ENCODE results near the gene CADPS.

Gene CADPS

DNA sequence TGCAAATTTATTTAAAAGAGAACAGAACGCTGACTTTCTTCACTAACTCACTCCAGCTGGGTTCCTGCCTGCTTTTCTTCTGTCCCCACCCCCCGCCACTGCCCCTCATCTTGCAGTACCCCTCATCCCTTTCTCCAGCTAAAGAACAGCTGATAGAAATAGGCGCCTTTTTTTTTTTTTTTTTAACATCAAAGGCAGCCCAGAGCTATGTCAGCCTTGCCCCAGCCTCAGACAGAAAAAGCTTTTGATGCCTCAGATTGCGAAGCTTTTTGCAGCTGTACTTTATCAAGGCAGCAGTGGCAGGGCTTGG, 1.8 kb downstream of the CADPS start:
- DNase-seq, result no peak

DNA sequence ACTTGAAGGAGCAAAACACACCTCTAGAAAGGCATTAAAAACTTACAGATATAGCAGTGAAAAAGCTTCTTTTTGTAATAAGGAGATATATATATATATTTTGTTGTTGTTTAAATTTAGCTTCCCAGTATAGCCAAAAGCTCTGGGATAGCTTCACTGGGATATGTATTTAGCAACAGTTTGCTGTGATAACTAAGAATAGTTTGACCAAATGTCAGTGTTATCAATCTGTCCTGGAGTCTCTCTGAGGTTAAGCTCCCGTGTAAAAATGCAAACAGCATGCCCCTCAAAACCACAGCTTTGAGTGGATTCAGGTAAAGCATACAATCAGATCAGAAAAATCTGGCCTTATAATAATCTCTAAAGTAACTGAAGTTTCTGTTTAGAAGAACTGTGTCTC, 2.9 kb downstream of the CADPS start:
- no peak for DNase-seq

DNA sequence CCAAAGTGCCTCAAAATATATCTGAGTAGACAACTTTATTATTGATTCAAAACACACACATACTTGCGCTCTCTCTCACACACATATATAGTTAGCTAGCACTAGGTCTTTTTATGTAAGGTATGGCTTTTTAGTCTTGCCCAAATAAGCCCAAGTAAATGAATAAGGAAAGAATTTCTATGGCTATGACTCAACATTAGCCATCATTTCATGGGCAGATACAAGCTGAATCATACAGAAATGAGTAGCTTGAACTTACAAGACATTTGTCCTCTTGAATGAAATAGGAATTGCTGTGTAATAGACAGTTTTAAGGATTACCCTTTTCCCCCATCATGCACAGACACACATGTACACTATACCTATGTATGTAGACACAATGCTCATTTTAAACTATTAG, 4.9 kb downstream of the CADPS start:
- DNase-seq, result no peak

GRCh38 chr3:62863648-62864047, 11.6 kb downstream of the CADPS start:
- no peak for DNase-seq

GRCh38 chr3:62859203-62859791, 15.9 kb downstream of the CADPS start:
- DNase-seq, result no peak

GRCh38 chr3:62845996-62846395, 29.2 kb downstream of the CADPS start:
- no peak for DNase-seq

GRCh38 chr3:62843508-62843907, 31.7 kb downstream of the CADPS start:
- no peak for DNase-seq

DNA sequence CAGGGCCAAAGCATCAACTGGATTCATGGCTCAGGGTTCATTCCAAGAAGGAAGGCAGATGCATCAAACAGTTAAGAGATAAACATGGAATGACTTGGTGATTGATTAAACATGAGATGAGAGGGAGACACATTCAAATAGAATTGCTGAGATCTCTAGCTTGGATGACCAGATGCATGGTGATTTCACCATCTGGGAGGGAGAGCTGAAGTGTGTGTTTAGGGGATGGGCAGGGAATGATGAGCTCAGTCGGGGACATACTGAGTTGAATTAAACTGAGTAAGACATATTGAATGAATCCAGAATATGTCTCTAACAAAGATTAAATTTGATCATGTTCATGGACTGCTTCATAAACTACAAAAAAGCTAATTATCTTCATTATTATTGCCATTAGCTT, 35.5 kb downstream of the CADPS start:
- no peak for DNase-seq

GRCh38 chr3:62837145-62837787, 38.0 kb downstream of the CADPS start:
- no peak for DNase-seq

GRCh38 chr3:62835554-62836236, 39.5 kb downstream of the CADPS start:
- no peak for DNase-seq

- no peak for DNase-seq
These were observed 41.7 kb downstream of the CADPS start for GRCh38 chr3:62833538-62833937.

GRCh38 chr3:62832553-62832952, 42.7 kb downstream of the CADPS start:
- no peak for DNase-seq

- no peak for DNase-seq
These were observed 44.4 kb downstream of the CADPS start for GRCh38 chr3:62830727-62831322.

DNA sequence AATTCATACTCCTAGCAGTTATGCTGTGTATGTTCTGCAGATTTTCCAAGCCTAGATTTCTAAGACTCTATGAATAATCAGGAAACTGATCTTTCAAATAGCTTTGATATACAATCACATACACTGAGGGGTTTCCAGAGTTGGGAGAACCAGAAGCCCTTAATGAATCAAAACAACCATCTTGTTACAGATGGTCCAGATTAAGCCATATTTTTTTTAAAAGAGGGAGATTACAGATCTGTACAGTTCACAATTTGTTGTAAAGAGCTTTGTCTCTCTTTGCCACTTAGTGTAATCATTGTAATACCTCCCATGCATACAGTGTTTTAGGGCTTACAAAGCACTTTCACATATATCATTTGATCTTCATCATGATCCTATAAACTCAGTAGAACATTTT, 47.7 kb downstream of the CADPS start:
- DNase-seq, result no peak

- DNase-seq, result no peak
These were observed 50.1 kb downstream of the CADPS start for GRCh38 chr3:62824965-62825592.

DNA sequence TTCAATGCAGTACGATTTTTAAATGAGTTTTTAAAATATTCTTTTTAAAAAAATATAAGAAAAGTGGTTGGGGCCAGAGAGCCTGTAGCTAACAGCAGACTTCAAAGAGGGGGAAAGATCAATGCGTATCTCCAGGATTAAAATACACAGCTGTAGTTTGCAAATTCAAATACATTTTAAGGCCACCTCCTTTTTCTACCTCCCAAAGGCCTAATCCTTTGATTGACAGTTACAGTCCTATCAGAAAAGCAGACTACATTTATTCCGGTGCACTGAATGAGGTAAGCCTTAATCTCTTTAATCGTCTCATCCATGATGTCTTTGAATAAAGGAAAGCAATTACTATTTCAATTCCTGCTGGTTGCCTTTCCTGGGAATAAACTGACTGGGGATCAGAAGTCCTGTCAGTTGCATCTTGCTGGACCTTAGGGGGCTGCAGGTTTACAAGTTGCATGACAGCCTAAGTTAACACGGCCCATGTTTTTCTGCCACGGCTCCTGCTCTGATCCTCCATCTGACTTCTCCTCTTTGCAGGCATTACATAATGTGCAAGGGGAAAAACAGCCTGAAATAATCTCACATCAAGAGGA, 51.7 kb downstream of the CADPS start:
- no peak for DNase-seq

DNA sequence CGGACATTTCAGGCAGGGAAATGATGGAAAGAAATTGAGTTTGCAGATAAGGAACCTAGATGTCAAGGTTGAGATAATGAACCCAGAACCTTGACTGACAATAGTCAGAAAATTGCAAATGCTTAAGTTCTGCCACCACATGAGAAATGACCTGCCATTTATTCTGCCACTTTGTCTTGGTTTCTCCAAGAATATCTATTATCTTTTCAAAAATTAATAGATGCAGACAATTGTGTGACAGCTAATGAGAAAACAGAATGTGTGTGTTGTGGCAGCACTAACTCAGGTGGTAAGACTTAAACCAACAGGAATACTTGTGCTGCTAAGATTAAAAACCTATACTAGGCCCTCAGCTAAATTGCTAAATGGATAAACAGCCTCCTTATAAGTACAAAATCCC, 52.3 kb downstream of the CADPS start:
- DNase-seq, result no peak

DNA sequence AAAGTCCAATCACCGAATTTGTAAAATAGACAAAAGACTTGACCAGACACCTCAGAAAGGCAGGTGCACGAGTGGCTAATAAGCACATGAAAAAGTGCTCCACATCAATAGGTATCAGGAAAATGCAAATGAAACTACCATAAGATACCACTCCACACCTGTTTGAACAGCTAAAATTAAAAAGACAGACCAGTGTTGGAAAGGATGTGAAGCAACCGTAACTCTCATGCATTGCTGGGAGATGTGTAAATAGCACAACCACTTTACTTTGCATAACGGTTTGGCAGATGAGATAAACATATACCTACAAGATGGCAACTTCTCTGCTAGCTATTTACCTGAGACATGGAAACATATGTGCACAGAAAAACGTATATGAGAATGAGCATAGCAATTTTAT, 56.9 kb downstream of the CADPS start:
- DNase-seq, result no peak

DNA sequence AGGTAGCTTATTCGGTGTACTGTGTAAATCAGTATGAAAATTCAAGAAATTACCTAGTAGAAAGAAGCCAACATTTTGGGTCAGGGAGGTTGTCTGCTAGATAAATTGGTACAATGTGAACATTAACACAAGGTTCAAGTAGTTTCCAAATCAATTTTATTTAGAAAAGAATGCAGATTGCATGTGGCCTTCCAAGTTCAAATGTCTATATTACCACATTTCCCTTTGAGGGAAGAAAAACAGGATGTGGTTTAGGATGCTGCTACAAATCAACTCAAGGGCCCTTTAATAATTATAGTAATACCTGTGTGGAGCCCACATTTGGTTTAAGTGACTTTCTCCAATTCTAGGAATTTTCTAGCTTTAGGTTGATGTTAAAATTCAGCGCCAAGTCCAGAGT, 57.5 kb downstream of the CADPS start:
- DNase-seq, result peak; percentile 1

GRCh38 chr3:62815981-62816380, 59.2 kb downstream of the CADPS start:
- DNase-seq, result no peak

- DNase-seq, result no peak
These were observed 62.6 kb downstream of the CADPS start for GRCh38 chr3:62812631-62813030.

- no peak for DNase-seq
These were observed 64.1 kb downstream of the CADPS start for GRCh38 chr3:62811119-62811518.

- DNase-seq, result no peak
These were observed 65.8 kb downstream of the CADPS start for GRCh38 chr3:62809369-62809768.
